ENCODE data around the gene PRSS3.
"Not testable (repeated sequence)": the region's sequence is repeated elsewhere in the genome, so short reads cannot be mapped to it uniquely, and the experiment has no call there.

The PRSS3 gene

GRCh38 chr9:33787839-33788238, 7.5 kb upstream of the PRSS3 start:
- no peak for DNase-seq

DNA sequence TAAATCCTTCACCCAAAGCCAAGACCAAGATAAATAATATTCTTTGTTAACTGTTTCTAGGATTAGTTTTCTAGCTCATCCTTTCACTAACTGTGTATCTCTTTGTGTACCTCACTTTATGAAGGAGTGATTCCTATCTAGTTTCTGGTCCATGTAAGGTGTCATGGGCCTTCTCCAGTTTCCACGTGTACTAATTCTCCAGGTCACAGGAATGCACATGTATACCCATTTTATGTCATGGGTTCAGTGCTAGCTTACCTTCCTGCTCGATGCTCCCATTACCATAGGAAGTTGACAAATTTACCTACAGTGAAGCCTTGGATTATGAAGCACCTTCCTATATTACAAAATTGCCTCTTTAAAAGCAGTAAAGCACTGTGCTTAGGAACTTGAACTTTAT, 5.9 kb upstream of the PRSS3 start:
- not testable (repeated sequence) for DNase-seq

DNA sequence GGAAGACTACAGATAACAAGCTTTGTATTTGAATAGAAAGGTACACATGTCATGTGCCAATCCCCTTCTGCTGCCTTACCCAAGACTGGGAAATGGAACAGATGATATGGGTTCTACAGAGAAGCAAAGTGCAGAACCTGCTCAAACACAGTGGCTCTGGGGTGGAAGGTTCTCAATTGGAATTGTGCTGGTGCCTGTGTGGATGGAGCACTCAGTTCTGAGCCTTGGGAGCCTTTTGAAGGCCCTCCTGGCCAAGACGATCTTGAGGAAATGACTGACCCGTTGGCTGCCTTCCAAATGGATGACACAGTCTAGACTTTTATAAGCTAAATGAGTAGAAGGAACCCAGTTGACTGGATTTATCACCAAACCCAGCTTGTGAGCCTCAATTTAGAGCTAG, 4.2 kb upstream of the PRSS3 start:
- DNase-seq: peak; percentile 86

DNA sequence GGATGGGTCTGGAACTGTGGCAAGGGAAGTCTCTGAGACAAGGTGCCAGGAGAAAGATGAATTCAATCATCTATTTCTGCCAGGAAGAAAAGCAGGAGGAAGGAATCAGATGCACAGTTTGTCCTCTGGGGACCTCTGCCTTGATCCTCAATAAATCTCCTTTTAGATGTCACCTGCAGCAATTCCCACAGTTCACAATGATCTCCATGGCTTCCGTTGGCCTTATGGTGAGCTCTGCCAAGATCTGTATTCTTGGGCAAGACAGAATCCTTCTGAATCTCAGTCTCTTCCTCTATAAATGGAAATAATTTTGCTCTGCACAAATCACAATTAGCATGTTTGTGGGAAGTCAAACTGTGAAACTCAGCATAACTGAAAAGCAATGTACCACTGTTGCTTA, 1.9 kb upstream of the PRSS3 start:
- DNase-seq: not testable (repeated sequence)

DNA sequence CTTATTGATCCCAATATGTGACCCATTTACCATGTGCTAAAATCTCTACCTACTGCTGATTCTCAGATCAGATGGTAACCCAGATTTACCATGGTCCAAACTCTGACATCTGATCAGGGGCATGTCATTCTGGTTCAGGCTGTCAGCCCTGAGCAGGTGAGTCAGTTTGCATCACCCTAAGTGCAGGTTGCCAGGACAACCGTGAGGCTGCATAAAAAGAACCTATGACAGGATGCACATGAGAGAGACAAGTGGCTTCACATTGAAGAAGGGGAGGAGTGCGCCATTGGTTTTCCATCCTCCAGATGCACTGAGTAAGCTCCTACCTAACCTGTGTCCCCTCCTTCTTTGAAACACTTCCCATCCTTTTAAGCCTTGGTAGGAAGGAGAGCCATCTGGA, 801 bp upstream of the PRSS3 start:
- DNase-seq: no peak

DNA sequence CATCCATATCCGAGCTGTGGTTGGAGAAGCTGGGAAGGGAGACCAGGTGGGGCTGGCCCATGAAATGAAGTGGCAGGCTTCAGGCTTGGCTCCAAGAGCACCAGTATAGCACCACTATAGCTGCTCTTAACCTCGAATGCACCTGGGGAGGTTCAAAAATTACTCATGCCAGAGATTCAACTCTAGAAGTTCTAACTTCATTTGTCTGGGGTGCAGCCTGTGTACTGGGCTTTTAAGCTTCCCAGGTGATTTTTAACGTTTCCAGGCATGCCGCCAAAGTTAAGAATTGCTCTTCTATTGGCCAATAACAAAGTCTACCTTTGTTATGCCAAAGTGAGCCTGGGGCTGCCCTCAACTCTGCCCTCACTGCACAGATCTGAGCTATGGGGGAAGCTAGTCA, 458 bp downstream of the PRSS3 start:
- no peak for DNase-seq

GRCh38 chr9:33796679-33797078, 1.3 kb downstream of the PRSS3 start:
- DNase-seq: not testable (repeated sequence)

- no peak for DNase-seq
Observed at GRCh38 chr9:33797837-33798236, 2.5 kb downstream of the PRSS3 start.

DNA sequence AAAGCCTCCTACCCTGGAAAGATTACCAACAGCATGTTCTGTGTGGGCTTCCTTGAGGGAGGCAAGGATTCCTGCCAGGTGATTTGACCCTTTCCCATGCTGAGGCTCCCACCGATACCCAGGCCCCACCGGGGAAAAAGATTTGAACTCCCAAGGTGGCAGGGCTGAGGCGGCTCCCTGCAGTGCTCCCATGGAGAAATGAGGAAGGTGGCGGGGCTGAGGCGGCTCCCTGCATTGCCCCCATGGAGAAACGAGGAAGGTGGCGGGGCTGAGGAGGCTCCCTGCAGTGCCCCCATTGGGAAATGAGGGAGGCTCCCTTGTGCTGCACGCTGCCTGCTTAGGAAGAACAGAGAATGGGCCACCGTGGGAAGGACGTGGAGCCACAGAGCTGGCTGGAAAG, 3.2 kb downstream of the PRSS3 start:
- no peak for DNase-seq

- no peak for DNase-seq
Observed at GRCh38 chr9:33799928-33800704, 4.8 kb downstream of the PRSS3 start.

GRCh38 chr9:33800886-33801285, 5.5 kb downstream of the PRSS3 start:
- DNase-seq: no peak

- DNase-seq: not testable (repeated sequence)
Observed at GRCh38 chr9:33801943-33802500, 6.7 kb downstream of the PRSS3 start.

DNA sequence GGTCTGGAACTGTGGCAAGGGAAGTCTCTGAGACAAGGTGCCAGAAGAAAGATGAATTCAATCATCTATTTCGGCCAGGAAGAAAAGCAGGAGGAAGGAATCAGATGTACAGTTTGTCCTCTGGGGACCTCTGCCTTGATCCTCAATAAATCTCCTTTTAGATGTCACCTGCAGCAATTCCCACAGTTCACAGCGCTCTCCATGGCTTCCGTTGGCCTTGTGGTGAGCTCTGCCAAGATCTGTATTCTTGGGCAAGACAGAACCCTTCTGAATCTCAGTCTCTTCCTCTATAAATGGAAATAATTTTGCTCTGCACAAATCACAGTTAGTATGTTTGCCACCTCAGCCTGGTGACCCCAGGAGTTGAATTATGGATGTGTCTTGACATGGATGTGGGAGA, 8.8 kb downstream of the PRSS3 start:
- DNase-seq: not testable (repeated sequence)

- not testable (repeated sequence) for DNase-seq
Observed at GRCh38 chr9:33807156-33807555, 11.8 kb downstream of the PRSS3 start.

DNA sequence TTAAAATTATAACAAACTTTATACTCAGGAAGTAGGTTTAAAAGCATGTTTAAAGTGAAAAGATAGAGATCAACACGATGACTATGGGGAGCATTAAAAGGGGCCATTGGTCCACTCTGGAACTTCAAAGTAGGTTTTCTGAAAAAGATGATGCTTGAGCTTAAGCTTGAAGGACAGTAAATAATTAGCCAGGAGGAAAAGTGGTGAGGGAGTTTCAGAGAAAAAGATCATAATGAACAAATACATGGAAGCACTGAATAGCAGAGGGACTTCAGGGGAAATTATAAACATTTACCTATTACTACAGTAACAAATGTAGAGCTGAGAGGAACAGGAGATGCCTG, 13.6 kb downstream of the PRSS3 start:
- not testable (repeated sequence) for DNase-seq

DNA sequence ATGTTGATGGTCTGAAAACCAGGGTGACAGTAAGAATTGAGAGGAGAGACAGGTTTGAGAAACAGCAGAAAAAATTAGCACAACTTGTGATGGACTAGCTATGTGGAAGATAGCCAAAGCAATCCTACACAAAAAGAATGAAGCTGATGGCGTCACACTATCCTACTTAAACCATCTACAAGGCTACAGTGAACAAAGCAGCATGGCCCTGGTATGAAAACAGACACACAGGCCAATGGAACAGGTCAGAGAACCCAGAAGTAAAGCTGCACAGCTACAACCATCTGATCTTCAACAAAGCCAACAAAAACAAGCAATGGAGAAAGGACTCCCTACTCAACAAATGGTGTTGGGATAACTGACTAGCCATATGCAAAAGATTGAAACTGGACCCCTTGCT, 14.1 kb downstream of the PRSS3 start:
- no peak for DNase-seq

DNA sequence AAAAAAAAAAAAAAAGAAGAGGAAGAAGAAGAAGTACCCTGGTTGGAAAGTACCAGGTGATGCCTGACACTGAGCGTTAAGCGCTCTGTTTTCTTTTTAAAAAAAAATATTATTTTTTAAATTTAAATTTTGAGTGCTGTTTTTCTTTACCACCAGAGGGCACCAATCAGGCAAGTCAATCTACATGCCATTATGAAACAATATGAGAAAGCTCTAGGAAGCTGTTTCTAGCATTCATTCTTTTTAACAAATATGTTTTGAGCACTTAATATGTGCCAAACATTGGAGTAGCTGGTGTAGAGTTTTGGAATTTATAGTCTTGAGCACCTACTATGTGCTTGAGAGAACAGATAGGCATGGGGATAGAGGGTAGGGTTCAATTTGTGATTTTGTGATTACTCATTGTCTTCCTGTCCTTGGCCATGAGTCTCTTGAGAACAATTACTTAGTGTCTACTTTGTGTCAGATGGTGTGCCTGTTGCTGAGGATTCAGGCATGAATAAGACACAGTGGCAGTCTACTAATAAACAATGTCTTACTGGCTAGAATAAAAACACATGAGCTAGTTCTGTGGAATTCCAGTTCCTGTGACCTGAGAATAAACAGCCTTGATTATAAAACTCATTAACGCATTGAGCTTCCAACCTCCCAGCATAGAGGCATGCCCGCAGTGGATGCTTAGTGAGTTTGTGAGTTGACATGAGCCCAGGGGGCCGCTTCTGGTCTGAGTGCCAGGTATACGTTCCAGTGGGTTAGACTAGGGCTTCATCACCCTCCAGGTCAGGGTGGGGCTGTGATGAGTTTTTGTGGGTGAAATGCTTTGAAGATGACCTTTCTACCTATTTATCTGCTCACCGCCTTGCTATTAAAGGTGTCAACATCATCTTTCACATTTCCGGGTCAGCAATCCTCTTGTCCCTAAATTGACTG, 18.6 kb downstream of the PRSS3 start:
- peak; percentile 73 for DNase-seq

DNA sequence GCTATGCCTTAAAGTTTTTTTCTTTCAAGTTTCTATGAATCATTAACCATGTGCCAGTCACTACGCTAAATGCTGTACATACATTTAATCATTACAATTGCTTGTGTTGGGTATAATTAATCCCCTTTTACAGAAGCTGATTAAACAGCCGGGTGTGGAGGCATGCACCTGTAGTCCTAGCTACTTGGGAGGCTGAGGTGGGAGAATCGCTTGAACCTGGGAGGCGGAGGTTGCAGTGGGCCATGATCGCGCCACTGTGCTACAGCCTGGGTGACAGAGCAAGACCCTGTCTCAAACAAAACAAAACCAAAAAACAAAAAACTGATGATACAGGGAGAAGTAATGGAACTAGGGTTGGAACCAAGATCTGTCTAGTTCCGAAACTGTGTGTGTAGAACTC, 20.4 kb downstream of the PRSS3 start:
- no peak for DNase-seq

DNA sequence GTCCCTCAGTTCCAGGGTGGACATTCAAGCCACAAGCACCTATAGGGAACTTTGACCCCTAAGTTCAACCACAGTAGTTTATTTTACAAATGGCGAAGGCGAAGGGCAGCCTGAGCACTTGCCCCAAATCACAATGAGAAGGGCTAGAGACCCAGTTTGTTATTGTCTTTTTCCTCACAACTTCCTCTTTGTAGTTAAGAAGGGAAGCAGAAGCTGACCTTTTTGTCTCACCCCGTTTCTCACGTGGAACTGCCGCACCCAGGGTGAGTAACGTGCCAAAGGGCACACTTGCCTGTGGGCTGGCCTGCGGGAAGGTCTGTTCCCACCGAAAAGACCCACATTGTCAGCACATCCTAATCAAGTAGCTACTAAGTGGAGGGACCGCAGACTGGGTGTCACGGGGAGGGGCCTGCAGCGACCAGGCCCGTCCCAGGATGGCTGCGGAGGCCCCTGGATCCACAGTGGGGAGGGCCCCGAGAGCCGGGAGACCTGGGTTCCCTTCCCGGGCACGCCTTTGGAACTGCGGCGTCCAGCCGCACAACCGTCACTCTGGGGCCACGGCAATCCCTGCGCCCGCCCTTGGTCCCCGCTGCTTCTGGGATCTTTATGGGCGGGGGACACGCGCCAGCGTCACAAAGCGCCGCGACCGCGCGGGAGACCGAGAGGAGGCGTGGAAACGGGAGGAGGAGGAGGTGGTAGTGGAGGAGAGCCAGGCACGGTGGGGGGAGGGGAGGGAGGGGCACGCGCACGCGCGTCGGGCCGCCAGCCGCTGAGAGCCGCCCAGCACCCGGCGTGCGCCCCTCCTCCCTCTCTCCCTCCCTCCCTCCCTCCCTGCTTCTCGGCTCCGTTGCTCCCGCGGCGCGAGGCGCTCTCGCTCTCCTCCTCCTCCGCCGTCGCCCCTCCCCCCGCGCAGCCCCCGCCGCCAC, 21.2 kb downstream of the PRSS3 start, which contains the start of gene UBE2R2:
TSS of gene UBE2R2 (plus strand) at position 834 of the 926 bp plus-strand sequence. CDS start 598 bp downstream, outside the sequence.
- DNase-seq: peak; percentile 93

DNA sequence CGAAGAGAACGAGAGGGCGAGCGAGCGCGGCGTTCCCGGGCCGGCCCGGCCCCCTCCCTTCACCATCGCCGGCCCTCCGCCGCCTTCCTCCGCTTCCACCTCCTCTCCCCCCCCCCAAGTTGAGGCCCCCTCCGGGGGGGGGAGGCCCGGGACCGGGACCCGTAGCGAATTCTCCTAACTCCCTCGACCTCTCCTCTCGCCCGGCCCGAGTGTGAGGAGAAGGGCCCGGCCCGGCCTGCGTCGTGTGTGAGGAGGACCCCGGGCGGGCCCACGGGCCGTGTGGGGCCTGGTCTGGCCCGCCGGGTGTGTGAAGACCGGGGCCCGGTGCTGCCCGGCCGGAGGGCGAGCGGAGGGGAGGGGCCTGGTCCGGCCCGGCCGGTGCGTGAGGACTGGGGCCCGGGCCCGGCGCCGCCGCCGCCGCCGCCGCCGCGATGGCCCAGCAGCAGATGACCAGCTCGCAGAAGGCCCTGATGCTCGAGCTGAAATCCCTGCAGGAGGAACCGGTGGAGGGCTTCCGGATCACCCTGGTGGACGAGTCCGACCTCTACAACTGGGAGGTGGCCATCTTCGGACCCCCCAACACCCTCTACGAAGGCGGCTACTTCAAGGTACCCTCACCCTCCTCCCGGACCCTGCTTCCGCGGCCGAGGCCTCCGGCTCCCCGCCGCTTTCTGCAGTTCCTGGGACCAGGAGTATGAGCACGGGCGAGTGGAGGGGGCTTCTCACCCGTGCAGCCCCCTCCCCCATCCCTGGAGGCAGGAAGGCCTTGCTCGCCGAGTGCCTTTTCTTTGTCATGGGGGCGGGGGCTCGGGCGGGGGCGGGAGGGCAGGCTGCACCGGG, 22.2 kb downstream of the PRSS3 start:
- DNase-seq: peak; percentile 80

DNA sequence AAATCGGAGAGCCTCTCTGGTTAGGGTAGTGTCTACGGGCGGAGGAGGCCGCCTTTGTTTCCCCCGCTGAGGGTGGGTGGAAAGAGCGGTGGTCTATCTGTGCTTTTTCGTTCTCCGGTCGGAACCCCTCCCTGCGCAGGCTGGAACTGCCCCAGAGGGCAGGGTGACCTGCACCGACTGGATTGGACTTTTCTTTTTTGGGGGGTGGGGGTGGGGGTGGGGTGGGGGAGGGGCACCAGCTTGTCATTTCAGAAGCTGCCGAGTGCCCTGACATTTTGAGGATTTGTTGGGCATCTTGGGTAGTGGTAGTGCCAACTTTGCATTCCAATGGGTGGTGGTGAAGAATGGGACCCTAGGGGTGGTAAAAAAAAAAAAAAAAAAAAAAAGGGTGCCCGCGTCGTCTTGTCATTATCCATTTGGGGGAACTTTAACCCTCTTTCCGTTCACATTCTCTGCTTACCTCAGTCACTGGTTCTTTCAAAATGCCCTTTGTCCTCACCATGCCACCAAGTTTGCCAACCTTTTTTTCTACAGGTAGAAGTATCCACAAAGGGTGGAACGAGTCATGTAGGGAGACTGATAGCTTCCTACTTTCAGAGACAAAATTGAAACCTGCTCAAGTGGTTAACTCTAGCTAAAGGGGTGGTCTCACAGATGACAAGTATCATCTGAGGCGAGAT, 22.9 kb downstream of the PRSS3 start:
- DNase-seq: peak; percentile 12

Data from EL (cell line).